Measurements from ENCODE around the gene LRIT2. TPM values are rescaled to one million over a fixed set of nuclear protein-coding genes. Genes with fewer than 3 reads are reported as not detected.

LRIT2 gene
- total and polyA plus RNA-seq, 7 experiments from 2014 or later = not detected

DNA sequence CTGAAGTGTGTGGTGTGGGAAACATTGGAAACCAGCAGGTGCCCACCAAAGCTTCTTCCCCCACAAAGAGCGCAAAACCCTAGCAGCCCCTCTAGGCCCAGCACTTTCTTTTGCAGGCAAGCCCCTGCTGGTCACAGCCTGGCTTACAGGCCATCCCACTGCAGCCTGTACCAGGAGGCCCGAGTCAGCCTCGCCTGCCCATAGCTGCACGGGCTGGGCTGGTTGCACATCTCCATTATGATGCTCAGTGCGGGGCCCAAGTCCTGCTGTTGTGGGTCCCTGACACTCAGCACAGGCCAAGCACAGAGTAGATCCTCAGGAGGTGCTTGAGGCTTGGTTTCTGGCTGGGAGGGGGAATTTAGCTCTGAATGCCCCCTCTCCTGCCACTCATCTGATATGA, 23.0 kb downstream of the LRIT2 start:
- ChIA-PET POLR2A (interaction anchor here (2.6 kb wide), 1 partner anchor 64 kb away, joined by 7 read pairs; the partner anchor contains the start of gene GHITM), CTCF (interaction anchor here (1.9 kb wide), 1 partner anchor 55 kb away, joined by 7 read pairs; no protein-coding TSS in a partner anchor)
- H3K9me3 Mint-ChIP-seq = peaks cover 0 to 2% (median 0%) of the 10 kb centered on the region in 11 donors
- H3K4me1 Mint-ChIP-seq = no peaks in the 10 kb centered on the region
- H3K27ac Mint-ChIP-seq = peak overlapping the region in 1 of 9 donors; percentile 44
- intact Hi-C loops (cut with micrococcal nuclease) = no loop called here
- DNase-seq (no peak), ATAC-seq (no peak)
- Histone ChIP-seq H3K4me1 (ENCODE audit: control insufficient read depth in 2 of 2, insufficient read depth in 2 of 2, low read length in 2 of 2) (no peaks in the 10 kb centered on the region), H3K36me3 (ENCODE audit: control insufficient read depth in 2 of 3, insufficient read depth in 3 of 3, low read length in 3 of 3) (no peaks in the 10 kb centered on the region), H3K27ac (ENCODE audit: low read depth, low read length) (no peak overlapping the region), H3K4me3 (ENCODE audit: low read length) (no peak overlapping the region), H3K27me3 (ENCODE audit: control insufficient read depth in 2 of 2, insufficient read depth in 2 of 2, low read length in 2 of 2) (no peaks in the 10 kb centered on the region), H3K9me3 (ENCODE audit: control insufficient read depth in 2 of 3, low read length in 3 of 3) (no peaks in the 10 kb centered on the region)
- no peaks in the 10 kb centered on the region for H3K36me3 Mint-ChIP-seq
- H3K4me3 Mint-ChIP-seq = no peak overlapping the region
- H3K27me3 Mint-ChIP-seq = peaks cover 3 to 8% (median 6%) of the 10 kb centered on the region in 5 donors

DNA sequence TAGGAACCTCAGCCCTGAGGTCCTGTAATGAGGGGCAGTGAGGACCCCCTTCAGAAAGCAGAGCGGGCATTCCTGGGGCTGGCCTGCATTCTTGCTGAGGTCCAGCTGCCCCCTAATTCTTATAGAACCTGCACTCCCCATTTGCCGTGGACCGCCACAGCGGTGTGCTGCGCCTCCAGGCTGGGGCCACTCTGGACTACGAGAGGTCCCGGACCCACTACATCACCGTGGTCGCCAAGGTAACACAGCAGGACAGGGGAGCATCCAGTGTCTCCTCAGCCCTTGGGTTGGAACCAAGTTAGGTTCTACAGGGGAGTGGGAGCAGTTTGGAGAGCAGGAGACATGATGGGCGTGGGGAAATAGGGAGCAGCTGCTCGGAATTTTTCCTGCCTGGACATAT, 23.7 kb downstream of the LRIT2 start:
- H3K27ac Mint-ChIP-seq = no peak overlapping the region
- H3K4me1 Mint-ChIP-seq = no peaks in the 10 kb centered on the region
- H3K36me3 Mint-ChIP-seq = no peaks in the 10 kb centered on the region
- ChIA-PET CTCF (interaction anchor here (0.8 to 1.9 kb wide), 3 partner anchors 25 to 54 kb away, joined by 3 to 7 read pairs (median 3); no protein-coding TSS in a partner anchor), POLR2A (interaction anchor here (2.6 kb wide), 1 partner anchor 63 kb away, joined by 7 read pairs; the partner anchor contains the start of gene GHITM)
- H3K4me3 ChIP-seq (ENCODE audit: low read length) = no peak overlapping the region
- intact Hi-C loops (cut with micrococcal nuclease) = no loop called here
- H3K4me3 Mint-ChIP-seq = no peak overlapping the region
- DNase-seq (no peak), ATAC-seq (no peak)
- no peaks in the 10 kb centered on the region for H3K9me3 Mint-ChIP-seq
- no peaks in the 10 kb centered on the region for H3K27me3 ChIP-seq (ENCODE audit: control insufficient read depth in 2 of 2, insufficient read depth in 2 of 2, low read length in 2 of 2)
- H3K4me1 ChIP-seq (ENCODE audit: control insufficient read depth in 2 of 2, insufficient read depth in 2 of 2, low read length in 2 of 2) = no peaks in the 10 kb centered on the region
- H3K27me3 Mint-ChIP-seq = peaks cover 0 to 14% (median 7%) of the 10 kb centered on the region in 5 donors
- H3K27ac ChIP-seq (ENCODE audit: low read depth, low read length) = no peak overlapping the region
- H3K9me3 ChIP-seq (ENCODE audit: control insufficient read depth in 2 of 3, low read length in 3 of 3) = no peaks in the 10 kb centered on the region
- H3K36me3 ChIP-seq (ENCODE audit: control insufficient read depth in 2 of 3, insufficient read depth in 3 of 3, low read length in 3 of 3) = no peaks in the 10 kb centered on the region

DNA sequence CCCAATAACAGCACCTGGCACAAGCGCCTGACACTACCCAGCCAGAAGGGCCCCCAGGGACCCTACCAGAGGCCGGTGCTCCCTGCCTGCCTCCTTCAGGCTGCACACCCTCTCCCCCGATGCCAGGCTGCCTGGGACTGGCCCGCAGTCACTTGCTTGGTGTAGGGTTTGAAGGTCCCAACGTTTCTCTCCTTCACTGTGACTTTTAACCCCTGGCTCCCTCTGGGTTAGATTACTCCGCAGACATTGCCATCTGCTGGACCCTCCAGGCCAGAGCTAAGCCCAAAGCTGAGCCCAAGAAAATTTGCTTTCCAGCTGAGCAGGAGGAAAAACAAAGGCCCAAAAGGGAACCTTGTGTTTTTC, 24.1 kb downstream of the LRIT2 start:
- H3K27me3 ChIP-seq (ENCODE audit: control insufficient read depth in 2 of 2, insufficient read depth in 2 of 2, low read length in 2 of 2) = no peaks in the 10 kb centered on the region
- no peak overlapping the region for H3K4me3 ChIP-seq (ENCODE audit: low read length)
- peaks cover 0 to 18% (median 11%) of the 10 kb centered on the region in 5 donors for H3K27me3 Mint-ChIP-seq
- POLR2A ChIA-PET = interaction anchor here (0.7 to 2.6 kb wide), 2 partner anchors 61 to 62 kb away, joined by 3 to 7 read pairs; partner anchors contain the start of gene GHITM
- H3K4me1 Mint-ChIP-seq = no peaks in the 10 kb centered on the region
- no peak overlapping the region for H3K27ac ChIP-seq (ENCODE audit: low read depth, low read length)
- no peaks in the 10 kb centered on the region for H3K9me3 ChIP-seq (ENCODE audit: control insufficient read depth in 2 of 3, low read length in 3 of 3)
- H3K9me3 Mint-ChIP-seq = no peaks in the 10 kb centered on the region
- DNase-seq = no peak
- no peaks in the 10 kb centered on the region for H3K4me1 ChIP-seq (ENCODE audit: control insufficient read depth in 2 of 2, insufficient read depth in 2 of 2, low read length in 2 of 2)
- no peak overlapping the region for H3K27ac Mint-ChIP-seq
- H3K4me3 Mint-ChIP-seq = no peak overlapping the region
- H3K36me3 ChIP-seq (ENCODE audit: control insufficient read depth in 2 of 3, insufficient read depth in 3 of 3, low read length in 3 of 3) = no peaks in the 10 kb centered on the region
- ATAC-seq = no peak
- CTCF ChIA-PET = interaction anchor here (0.8 to 1.2 kb wide), 2 partner anchors 24 to 26 kb away, joined by 3 read pairs; no protein-coding TSS in a partner anchor
- H3K36me3 Mint-ChIP-seq = no peaks in the 10 kb centered on the region
- intact Hi-C loops (cut with micrococcal nuclease) = no loop called here

DNA sequence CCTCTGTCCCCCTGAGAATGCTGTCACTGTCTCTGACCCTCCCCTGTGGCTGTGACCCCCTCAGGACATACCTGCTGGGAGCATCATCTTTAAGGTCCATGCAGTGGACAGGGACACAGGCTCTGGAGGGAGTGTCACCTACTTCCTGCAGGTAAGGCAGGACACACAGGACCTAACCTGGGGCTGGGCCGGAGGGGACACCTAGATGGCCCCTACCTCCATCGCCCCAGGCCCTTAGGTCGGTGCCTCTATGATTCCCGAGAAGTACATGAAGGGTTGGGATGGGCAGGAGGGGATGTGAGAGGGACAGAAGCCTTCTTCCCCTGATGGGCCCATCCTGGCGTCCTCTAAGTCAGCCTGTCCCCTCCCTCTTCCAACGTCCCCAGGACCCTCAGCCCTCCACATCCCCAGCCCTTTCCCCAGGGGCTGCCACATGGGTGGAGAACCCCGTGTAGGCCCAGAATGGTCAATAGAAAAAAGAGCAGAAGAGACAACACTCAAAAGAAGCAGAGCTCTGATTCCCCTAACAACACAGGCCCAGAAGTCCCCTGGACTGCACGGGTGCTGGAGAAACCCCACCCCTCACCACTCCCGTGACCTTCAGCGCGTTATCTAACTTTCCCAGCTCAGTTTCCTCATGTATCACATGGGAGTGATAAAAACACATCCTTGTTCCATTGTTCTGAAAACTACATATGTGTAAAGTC, 24.7 kb downstream of the LRIT2 start:
- Histone ChIP-seq H3K4me3 (ENCODE audit: low read length) (no peak overlapping the region), H3K27me3 (ENCODE audit: control insufficient read depth in 2 of 2, insufficient read depth in 2 of 2, low read length in 2 of 2) (no peaks in the 10 kb centered on the region), H3K9me3 (ENCODE audit: control insufficient read depth in 2 of 3, low read length in 3 of 3) (no peaks in the 10 kb centered on the region), H3K4me1 (ENCODE audit: control insufficient read depth in 2 of 2, insufficient read depth in 2 of 2, low read length in 2 of 2) (no peaks in the 10 kb centered on the region), H3K36me3 (ENCODE audit: control insufficient read depth in 2 of 3, insufficient read depth in 3 of 3, low read length in 3 of 3) (no peaks in the 10 kb centered on the region), H3K27ac (ENCODE audit: low read depth, low read length) (no peak overlapping the region)
- Mint-ChIP-seq H3K36me3 (no peaks in the 10 kb centered on the region), H3K27me3 (peaks cover 0 to 24% (median 16%) of the 10 kb centered on the region in 5 donors), H3K4me1 (peaks cover 0 to 2% (median 0%) of the 10 kb centered on the region in 7 donors), H3K4me3 (no peak overlapping the region), H3K9me3 (no peaks in the 10 kb centered on the region), H3K27ac (no peak overlapping the region)
- intact Hi-C loops (cut with micrococcal nuclease) = no loop called here
- ChIA-PET POLR2A (interaction anchor here (0.7 kb wide), 1 partner anchor 61 kb away, joined by 3 read pairs; no protein-coding TSS in a partner anchor), CTCF (interaction anchor here (0.8 to 1.2 kb wide), 2 partner anchors 24 to 25 kb away, joined by 3 read pairs; no protein-coding TSS in a partner anchor)
- no peak for DNase-seq
- no peak for ATAC-seq

DNA sequence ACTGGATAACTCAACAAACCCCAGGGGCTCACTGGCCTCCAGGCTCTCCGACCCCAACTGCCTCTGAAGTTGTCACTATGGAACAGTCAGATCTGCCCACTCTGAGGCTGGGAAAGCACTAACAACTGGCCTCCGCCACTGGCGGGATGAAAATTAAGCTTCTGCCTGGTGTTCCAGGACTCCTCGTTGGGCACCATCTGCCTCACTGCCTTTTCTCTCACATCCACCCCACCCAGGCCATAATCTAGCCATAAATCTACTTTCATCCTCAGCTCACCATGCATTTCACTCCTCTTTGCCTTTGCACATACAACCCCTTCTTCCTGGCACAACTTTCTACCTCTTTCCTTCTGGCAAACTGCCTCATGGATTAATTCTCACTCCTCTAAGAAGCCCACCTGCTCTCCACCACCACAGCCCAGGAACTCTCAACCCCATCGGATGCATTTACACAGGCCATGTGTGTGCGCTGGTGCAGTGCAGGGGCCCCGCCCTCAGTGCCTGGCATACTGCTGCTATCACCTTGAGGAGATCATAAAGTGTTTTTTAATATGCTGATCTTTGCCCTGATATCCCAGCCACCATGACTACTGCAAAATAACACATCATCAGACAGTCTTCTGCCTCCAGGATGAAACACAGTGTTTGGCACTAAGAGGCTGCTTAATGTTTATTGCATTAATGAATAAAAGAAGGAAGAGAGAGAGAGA, 27.0 kb downstream of the LRIT2 start:
- Histone ChIP-seq H3K4me3 (ENCODE audit: low read length) (no peak overlapping the region), H3K27ac (ENCODE audit: low read depth, low read length) (no peak overlapping the region), H3K4me1 (ENCODE audit: control insufficient read depth in 2 of 2, insufficient read depth in 2 of 2, low read length in 2 of 2) (peaks cover 4 to 7% of the 10 kb centered on the region in 2 donors), H3K9me3 (ENCODE audit: control insufficient read depth in 2 of 3, low read length in 3 of 3) (no peaks in the 10 kb centered on the region), H3K36me3 (ENCODE audit: control insufficient read depth in 2 of 3, insufficient read depth in 3 of 3, low read length in 3 of 3) (no peaks in the 10 kb centered on the region), H3K27me3 (ENCODE audit: control insufficient read depth in 2 of 2, insufficient read depth in 2 of 2, low read length in 2 of 2) (peaks cover 0 to 3% of the 10 kb centered on the region in 2 donors)
- Mint-ChIP-seq H3K27me3 (peaks cover 0 to 41% (median 19%) of the 10 kb centered on the region in 5 donors), H3K4me3 (no peak overlapping the region), H3K36me3 (no peaks in the 10 kb centered on the region), H3K4me1 (peaks cover 0 to 11% (median 4%) of the 10 kb centered on the region in 7 donors), H3K27ac (no peak overlapping the region), H3K9me3 (no peaks in the 10 kb centered on the region)
- ATAC-seq = no peak
- POLR2A ChIA-PET = interaction anchor here (0.6 kb wide), 1 partner anchor 40 kb away, joined by 3 read pairs; no protein-coding TSS in a partner anchor
- DNase-seq = no peak
- intact Hi-C loops (cut with micrococcal nuclease) = no loop called here
- CTCF ChIA-PET = interaction anchor here (0.6 kb wide), 1 partner anchor 41 kb away, joined by 4 read pairs; no protein-coding TSS in a partner anchor

DNA sequence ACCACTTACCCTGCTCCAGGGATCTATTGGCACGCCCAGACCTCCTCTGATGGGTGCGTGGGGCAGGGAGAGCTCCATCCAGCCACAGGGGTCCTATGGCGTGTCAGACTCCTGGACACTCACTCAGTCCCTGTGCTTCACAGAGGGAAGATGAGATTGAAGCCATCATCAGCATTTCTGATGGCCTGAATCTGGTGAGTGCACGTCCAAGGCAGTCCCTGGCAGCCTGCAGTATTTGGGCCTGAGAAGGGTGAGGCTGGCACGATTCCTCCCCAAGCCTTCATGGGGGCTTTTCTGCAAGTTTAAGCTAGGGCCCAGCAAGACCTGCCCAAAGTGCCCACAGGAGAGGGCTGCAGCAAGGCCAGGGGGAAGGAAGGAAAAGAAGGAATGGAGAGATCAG, 27.7 kb downstream of the LRIT2 start:
- ChIA-PET CTCF (interaction anchor here (0.6 kb wide), 1 partner anchor 40 kb away, joined by 4 read pairs; no protein-coding TSS in a partner anchor), POLR2A (interaction anchor here (0.6 kb wide), 1 partner anchor 39 kb away, joined by 3 read pairs; no protein-coding TSS in a partner anchor)
- Mint-ChIP-seq H3K36me3 (no peaks in the 10 kb centered on the region), H3K27ac (no peak overlapping the region), H3K27me3 (peaks cover 0 to 49% (median 19%) of the 10 kb centered on the region in 5 donors), H3K9me3 (no peaks in the 10 kb centered on the region), H3K4me1 (peaks cover 0 to 11% (median 4%) of the 10 kb centered on the region in 7 donors), H3K4me3 (no peak overlapping the region)
- ATAC-seq (no peak), DNase-seq (no peak)
- no peak overlapping the region for H3K4me3 ChIP-seq (ENCODE audit: low read length)
- H3K27ac ChIP-seq (ENCODE audit: low read depth, low read length) = no peak overlapping the region
- peaks cover 4 to 7% of the 10 kb centered on the region in 2 donors for H3K4me1 ChIP-seq (ENCODE audit: control insufficient read depth in 2 of 2, insufficient read depth in 2 of 2, low read length in 2 of 2)
- no peaks in the 10 kb centered on the region for H3K9me3 ChIP-seq (ENCODE audit: control insufficient read depth in 2 of 3, low read length in 3 of 3)
- intact Hi-C loops (cut with micrococcal nuclease) = no loop called here
- H3K36me3 ChIP-seq (ENCODE audit: control insufficient read depth in 2 of 3, insufficient read depth in 3 of 3, low read length in 3 of 3) = no peaks in the 10 kb centered on the region
- peaks cover 0 to 3% of the 10 kb centered on the region in 2 donors for H3K27me3 ChIP-seq (ENCODE audit: control insufficient read depth in 2 of 2, insufficient read depth in 2 of 2, low read length in 2 of 2)

All from naive thymus-derived CD4-positive, alpha-beta T cell (primary cell).